T-helper 1 cell treated with Interleukin-12 subunit alpha and Interleukin-12 subunit beta and Interleukin-4 antibody, amounts not matched to agents 30 μg/mL and 1 μg/mL, for 36 hours (primary cell): ENCODE measurements around the gene CDKN1B.
A peak's percentile ranks its signal among the peaks of the same experiment; 100 is the strongest.
"Not testable (repeated sequence)": the region's sequence is repeated elsewhere in the genome, so short reads cannot be mapped to it uniquely, and the experiment has no call there.

Experiments used
- H3K27ac Mint-ChIP-seq: one replicate; pipeline ENCODE4 v1.8.0; 2021; ENCODE audit warnings: mild to moderate bottlenecking, mixed read lengths
- H3K27me3 Mint-ChIP-seq: one replicate; pipeline ENCODE4 v1.8.0; 2021; ENCODE audit warnings: low read depth, mixed read lengths
- H3K36me3 Mint-ChIP-seq: one replicate; pipeline ENCODE4 v1.8.0; 2021; ENCODE audit warnings: low read depth, mixed read lengths
- H3K4me1 Mint-ChIP-seq: one replicate; pipeline ENCODE4 v1.8.0; 2021; ENCODE audit warnings: low read depth, mixed read lengths
- H3K4me3 Mint-ChIP-seq: one replicate; pipeline ENCODE4 v1.8.0; 2021; ENCODE audit warnings: mild to moderate bottlenecking, moderate library complexity, mixed read lengths
- H3K9me3 Mint-ChIP-seq: one replicate; pipeline ENCODE4 v1.8.0; 2021; ENCODE audit warnings: mixed read lengths

Gene CDKN1B

DNA sequence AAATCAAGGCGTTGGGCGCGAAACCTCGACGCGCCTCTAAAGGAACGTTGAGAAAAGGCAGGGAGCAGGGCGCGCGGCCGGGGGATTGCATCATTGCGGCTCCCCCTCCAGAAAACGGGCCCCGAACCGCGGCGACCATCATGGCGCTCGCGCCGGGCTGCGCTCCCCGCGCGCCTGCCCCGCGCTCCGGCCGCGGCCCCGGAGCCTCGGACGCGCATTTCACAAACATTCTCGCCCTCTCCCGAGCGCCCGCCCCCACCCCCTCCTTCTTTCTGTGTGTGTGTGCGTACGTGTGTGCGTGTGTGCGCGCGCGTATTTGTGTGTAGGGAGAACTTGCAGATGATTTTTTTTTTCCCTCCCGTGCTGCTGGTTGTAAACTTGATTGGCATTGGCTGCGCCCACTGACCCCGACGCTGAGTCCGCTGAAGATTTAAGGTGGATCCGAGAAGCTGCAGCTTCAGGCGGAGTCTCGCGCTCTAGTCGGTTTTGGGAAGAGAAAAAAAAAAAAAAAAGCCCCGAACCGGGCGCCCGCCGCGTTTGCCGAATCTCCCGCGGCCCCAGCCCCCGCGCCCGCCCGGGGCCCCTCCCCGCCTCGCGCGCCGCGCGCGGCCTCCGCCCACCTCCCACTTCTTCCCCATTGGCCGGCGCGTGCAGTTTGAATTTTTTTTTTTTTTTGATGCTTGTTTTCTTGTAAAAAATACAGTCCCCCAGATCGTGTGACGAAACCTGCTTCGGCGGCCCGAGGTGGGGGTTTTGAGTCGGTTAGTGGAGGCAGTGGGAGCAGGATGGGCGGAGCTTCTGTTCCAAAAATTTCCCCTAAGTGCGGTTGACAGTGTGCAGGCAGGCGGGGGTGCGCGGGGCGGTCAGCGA is 8.2 kb downstream of the CDKN1B start:
- Mint-ChIP-seq H3K4me1 (peaks cover 44% of the 10 kb centered on the region), H3K27me3 (no peaks in the 10 kb centered on the region), H3K4me3 (peak overlapping the region; percentile 90), H3K9me3 (no peaks in the 10 kb centered on the region), H3K36me3 (peaks cover 45% of the 10 kb centered on the region), H3K27ac (peak overlapping the region; percentile 97)

GRCh38 chr12:12725956-12726554 is 8.9 kb downstream of the CDKN1B start:
- no peaks in the 10 kb centered on the region for H3K9me3 Mint-ChIP-seq
- no peaks in the 10 kb centered on the region for H3K27me3 Mint-ChIP-seq
- peak overlapping the region; percentile 97 for H3K27ac Mint-ChIP-seq
- H3K4me3 Mint-ChIP-seq, result peak overlapping the region; percentile 90
- peaks cover 38% of the 10 kb centered on the region for H3K4me1 Mint-ChIP-seq
- H3K36me3 Mint-ChIP-seq, result peaks cover 38% of the 10 kb centered on the region

DNA sequence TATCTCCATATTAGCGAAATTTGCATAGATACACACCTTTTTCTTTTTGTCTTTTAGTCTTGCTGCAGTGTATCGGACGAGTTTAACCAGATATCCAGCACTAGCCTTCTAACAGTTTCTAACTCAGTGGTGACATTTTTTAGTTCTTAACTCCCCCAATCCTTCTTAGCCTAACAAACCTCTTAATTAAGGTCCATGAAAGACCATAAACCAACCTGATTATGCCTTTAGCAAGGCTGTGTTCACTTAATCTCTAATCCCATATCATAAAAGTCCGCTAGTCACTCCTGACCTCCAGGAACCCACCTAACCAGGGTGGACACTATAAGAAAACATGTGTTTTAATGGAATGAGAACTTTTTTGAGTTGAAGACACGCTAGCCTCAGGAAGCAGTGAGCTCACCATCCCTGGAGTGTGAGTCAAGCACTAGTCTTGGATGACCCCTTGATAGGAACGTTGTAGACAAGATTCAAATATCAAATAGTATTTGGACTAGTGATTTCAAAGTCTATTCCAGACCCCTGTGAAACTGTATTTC is 9.5 kb downstream of the CDKN1B start:
- peaks cover 32% of the 10 kb centered on the region for H3K36me3 Mint-ChIP-seq
- no peaks in the 10 kb centered on the region for H3K27me3 Mint-ChIP-seq
- no peaks in the 10 kb centered on the region for H3K9me3 Mint-ChIP-seq
- H3K4me3 Mint-ChIP-seq, result peak overlapping the region; percentile 90
- H3K27ac Mint-ChIP-seq, result peak overlapping the region; percentile 97
- H3K4me1 Mint-ChIP-seq, result peaks cover 36% of the 10 kb centered on the region

DNA sequence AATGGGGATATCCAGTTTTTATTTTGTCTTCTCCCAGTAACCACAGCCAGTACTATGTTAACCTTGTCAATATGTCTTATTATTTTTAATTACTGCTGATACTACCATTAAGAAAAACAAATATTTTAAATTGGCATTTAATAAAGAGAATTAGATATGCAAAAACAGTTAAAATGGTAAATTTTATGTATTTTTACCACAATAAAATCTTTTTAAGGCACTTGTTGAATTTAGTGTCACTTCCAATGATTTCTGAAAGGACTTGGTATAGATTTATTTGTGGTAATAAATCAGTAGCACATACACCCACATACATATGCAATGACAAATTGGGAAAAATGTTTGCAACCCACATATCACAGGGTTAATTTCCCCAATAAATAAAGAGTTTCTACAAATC is 14.0 kb downstream of the CDKN1B start:
- H3K9me3 Mint-ChIP-seq, result no peaks in the 10 kb centered on the region
- H3K27ac Mint-ChIP-seq, result no peak overlapping the region
- peaks cover 52% of the 10 kb centered on the region for H3K4me1 Mint-ChIP-seq
- peaks cover 22% of the 10 kb centered on the region for H3K36me3 Mint-ChIP-seq
- H3K4me3 Mint-ChIP-seq, result no peak overlapping the region
- H3K27me3 Mint-ChIP-seq, result no peaks in the 10 kb centered on the region

- Mint-ChIP-seq H3K4me3 (no peak overlapping the region), H3K9me3 (no peaks in the 10 kb centered on the region), H3K36me3 (peaks cover 18% of the 10 kb centered on the region), H3K27me3 (no peaks in the 10 kb centered on the region), H3K4me1 (peaks cover 52% of the 10 kb centered on the region), H3K27ac (no peak overlapping the region)
Observed at GRCh38 chr12:12731785-12732184, 14.6 kb downstream of the CDKN1B start.

GRCh38 chr12:12733118-12733517 is 15.9 kb downstream of the CDKN1B start:
- Mint-ChIP-seq H3K27me3 (no peaks in the 10 kb centered on the region), H3K27ac (peak overlapping the region; percentile 34), H3K4me3 (no peak overlapping the region), H3K4me1 (peaks cover 55% of the 10 kb centered on the region), H3K36me3 (peaks cover 17% of the 10 kb centered on the region), H3K9me3 (no peaks in the 10 kb centered on the region)

DNA sequence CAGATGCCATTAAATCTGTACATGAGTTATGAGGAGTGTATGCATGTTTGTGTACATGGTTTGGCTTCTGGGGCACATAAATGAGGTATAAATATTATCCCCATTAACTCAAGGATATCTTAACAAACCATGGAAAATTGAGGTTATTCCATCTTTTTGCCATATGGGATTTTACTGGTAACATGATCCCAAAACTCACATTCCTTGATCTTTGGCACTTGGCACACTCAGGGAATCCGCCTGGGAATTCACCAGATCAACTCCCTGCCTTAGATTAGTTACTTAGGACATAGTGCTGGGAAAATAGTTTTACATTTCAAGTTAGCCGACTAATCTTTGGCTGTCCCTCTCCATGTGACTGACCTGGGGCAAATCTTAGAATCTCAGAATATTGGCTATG is 16.9 kb downstream of the CDKN1B start:
- H3K27ac Mint-ChIP-seq, result peak overlapping the region; percentile 77
- no peaks in the 10 kb centered on the region for H3K27me3 Mint-ChIP-seq
- H3K4me3 Mint-ChIP-seq, result no peak overlapping the region
- H3K36me3 Mint-ChIP-seq, result peaks cover 20% of the 10 kb centered on the region
- no peaks in the 10 kb centered on the region for H3K9me3 Mint-ChIP-seq
- H3K4me1 Mint-ChIP-seq, result peaks cover 52% of the 10 kb centered on the region

DNA sequence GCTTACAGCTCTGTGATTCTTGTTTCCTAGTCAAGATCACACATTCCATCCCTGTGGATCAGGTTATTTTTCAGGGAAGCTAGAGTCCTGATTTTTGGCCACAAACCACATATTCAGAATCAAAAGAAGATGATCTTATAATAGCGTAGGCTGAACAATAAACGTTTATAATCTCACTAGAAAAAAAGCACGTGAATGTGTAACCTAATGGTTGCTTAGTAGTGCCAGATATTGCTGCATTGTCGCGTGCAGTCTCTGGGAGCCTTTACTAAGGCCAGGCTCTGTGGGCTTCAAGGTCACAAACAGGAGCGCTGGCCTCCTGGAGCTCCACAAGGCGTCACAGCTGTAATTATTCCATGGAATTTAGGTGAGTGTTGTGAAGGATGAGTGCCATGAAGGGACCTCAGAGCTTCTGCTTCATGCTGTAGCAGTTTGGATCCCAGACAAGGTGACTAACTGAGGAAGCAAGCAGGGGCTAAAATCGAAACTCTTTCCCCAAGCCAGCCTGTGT is 17.4 kb downstream of the CDKN1B start:
- Mint-ChIP-seq H3K27ac (peak overlapping the region; percentile 86), H3K36me3 (peaks cover 21% of the 10 kb centered on the region), H3K27me3 (no peaks in the 10 kb centered on the region), H3K4me3 (peak overlapping the region; percentile 68), H3K4me1 (peaks cover 51% of the 10 kb centered on the region), H3K9me3 (no peaks in the 10 kb centered on the region)

DNA sequence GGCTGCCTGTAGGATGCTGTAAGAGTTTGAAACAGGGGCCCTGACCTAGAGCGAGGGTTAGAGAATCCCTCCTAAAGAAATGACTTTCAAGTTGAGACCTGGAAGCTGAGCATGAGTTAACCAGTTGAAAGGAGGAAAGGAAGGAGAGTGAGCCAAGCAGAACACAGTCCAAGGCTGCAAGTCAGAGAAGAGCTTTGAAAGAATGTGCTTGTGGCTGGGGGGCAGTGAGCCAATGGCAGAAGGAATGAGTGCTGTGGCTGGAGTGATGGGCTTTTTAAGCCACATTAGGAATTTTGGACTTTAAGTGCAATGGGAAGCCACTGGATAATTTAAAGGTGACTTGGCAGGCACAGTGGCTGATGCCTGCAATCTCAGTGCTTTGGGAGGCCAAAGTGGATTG is 18.1 kb downstream of the CDKN1B start:
- H3K9me3 Mint-ChIP-seq, result no peaks in the 10 kb centered on the region
- H3K4me1 Mint-ChIP-seq, result peaks cover 46% of the 10 kb centered on the region
- peaks cover 16% of the 10 kb centered on the region for H3K36me3 Mint-ChIP-seq
- H3K27me3 Mint-ChIP-seq, result no peaks in the 10 kb centered on the region
- H3K27ac Mint-ChIP-seq, result peak overlapping the region; percentile 86
- H3K4me3 Mint-ChIP-seq, result peak overlapping the region; percentile 68

DNA sequence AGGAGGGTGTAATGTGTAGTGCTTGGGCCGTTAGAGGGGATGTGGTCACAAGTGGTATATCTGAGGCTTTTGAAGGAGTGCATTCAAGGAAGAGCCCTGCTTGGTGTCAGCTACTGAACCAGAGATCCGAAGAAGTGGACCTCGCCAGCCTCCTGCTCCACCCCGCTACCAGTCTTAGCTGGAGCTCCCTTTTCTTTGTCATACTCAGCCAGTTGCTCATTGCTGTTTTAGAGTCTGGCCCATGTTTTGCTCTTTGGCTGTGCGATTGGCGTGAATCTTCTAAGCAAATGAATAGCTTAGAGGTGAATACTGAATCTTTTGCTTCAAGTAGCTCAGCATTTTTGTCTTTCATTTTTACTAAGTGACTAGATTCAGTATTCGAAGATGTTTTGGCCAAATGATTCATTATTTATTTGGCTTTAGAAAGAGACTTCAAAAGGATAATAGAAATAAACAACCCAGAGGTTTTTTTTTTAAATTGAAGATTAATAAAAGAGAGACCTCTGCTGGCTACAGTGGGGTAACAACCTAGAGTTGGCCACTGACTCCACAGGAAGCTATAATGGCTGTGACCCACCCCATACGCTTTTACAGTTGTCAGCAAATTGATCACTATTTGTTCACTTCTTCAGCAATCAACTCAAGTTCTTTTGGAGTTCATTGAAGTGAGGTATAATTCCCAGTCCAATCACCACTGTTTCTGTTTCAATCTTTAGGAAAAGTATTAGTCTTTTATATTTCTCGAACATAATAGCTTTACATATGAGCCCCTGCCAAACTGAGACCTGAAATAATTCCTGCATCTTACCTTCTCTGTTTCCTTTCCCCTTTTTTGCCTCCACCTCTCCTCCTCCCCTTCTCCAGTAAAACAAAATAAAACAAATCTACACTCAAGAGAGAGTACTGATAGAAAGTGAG is 19.9 kb downstream of the CDKN1B start:
- Mint-ChIP-seq H3K4me1 (peaks cover 48% of the 10 kb centered on the region), H3K4me3 (peak overlapping the region; percentile 53), H3K36me3 (peaks cover 19% of the 10 kb centered on the region), H3K9me3 (no peaks in the 10 kb centered on the region), H3K27ac (peak overlapping the region; percentile 88), H3K27me3 (no peaks in the 10 kb centered on the region)

- H3K4me3 Mint-ChIP-seq, H3K27me3 Mint-ChIP-seq, H3K27ac Mint-ChIP-seq, H3K9me3 Mint-ChIP-seq: not testable (repeated sequence)
- peaks cover 22% of the 10 kb centered on the region for H3K36me3 Mint-ChIP-seq
- H3K4me1 Mint-ChIP-seq, result peaks cover 47% of the 10 kb centered on the region
Observed at GRCh38 chr12:12738152-12738551, 21.0 kb downstream of the CDKN1B start.

DNA sequence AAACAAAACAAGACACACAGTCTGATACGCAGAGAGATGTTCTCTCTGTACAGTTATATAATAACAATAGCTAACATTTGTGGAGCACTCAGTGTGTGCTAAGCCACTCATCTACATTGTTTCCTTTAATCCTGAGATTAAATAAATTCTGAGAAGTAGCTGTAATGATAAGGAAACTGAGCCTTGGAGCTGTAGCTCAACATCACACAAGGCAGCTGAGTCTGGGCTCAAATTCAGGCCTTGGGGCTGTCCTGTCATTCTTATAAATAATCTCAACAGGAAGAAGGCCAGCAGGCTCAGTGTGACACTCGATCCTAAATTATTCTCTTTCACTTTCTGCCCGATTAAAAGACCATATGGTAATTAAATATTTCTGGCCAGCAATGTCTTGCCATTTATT is 24.5 kb downstream of the CDKN1B start:
- Mint-ChIP-seq H3K36me3 (peaks cover 24% of the 10 kb centered on the region), H3K9me3 (no peaks in the 10 kb centered on the region), H3K4me1 (peaks cover 27% of the 10 kb centered on the region), H3K4me3 (no peak overlapping the region), H3K27me3 (no peaks in the 10 kb centered on the region), H3K27ac (no peak overlapping the region)

- no peaks in the 10 kb centered on the region for H3K9me3 Mint-ChIP-seq
- H3K36me3 Mint-ChIP-seq, result peaks cover 28% of the 10 kb centered on the region
- peaks cover 15% of the 10 kb centered on the region for H3K4me1 Mint-ChIP-seq
Observed at GRCh38 chr12:12744546-12745305, 27.6 kb downstream of the CDKN1B start.

More at GRCh38 chr12:12744546-12745305, 27.6 kb downstream of the CDKN1B start:
- no peak overlapping the region for H3K4me3 Mint-ChIP-seq
- no peaks in the 10 kb centered on the region for H3K27me3 Mint-ChIP-seq
- no peak overlapping the region for H3K27ac Mint-ChIP-seq
